ENCODE results near the gene ADARB2.

ADARB2 gene

DNA sequence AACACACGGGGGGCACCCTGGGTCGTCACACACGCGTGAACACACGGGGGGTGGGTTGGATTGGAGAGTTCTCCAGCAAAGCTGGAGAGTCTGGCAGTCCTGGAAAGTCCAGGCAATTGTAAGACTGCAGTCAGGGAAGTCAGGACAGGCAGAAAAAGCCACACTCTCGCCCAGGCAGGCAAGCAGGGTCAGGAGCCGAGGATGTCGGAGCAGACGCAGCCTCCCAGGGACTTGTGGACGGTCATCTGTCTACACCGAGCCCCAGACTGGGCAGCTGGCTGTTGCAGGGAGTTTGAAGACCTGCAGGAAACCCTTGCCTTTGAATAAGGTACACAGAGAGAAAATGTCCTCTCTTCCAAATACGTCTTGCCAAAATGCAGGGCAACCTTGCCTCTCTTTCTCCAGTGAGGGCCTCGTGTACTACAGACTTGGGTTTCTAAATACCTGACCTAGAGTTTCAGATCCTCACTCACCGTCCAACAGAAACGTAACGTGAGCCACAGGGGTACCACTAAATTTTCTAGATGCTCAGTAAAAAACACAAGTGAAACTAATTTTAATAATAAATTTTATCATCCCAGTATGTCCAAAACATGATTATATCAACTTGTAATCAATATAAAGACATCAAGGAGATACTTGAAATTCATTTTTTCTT, 176.7 kb downstream of the ADARB2 start:
- no peak for FAIRE-seq

GRCh38 chr10:1559761-1560160, 177.6 kb downstream of the ADARB2 start:
- FAIRE-seq = no peak

GRCh38 chr10:1559311-1559710, 178.0 kb downstream of the ADARB2 start:
- FAIRE-seq = no peak

DNA sequence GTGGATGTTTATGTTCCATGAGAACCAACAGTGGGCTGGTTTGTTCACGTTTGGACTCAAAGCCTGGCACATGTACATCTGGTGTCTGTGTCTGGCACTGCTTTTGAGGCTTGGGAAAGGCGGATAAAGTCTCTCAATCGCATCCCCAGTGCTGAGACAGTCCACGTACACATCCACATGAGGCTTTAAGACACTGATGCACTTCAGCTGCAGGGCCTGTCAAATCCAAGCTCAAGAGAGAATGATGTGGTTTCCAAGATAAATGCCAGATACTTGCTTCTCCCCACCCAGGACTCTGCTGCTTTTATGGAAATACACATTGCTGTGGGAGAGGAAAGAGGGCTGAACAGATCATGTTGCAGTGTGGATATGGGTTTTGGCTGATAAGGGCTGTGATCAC, 178.4 kb downstream of the ADARB2 start:
- no peak for FAIRE-seq

DNA sequence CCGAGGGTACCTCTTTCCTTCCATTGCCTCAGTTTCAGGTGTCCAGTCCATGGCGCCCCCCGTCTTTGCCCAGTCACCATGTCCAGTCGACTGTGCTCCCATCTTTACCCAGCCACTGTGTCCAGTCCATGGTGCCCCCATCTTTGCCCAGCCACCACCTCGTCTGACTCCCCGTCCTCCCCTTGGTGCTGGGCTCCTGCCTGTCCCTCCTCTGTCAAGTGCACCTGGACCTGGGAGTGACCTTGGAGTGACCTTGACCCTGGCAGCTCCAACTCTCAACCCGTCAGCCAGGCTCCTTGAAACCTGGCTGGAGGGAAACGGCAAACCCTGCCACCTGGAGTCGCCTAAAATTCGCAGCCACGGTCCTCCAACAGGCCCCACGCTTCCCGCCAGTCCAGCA, 180.2 kb downstream of the ADARB2 start:
- no peak for FAIRE-seq

DNA sequence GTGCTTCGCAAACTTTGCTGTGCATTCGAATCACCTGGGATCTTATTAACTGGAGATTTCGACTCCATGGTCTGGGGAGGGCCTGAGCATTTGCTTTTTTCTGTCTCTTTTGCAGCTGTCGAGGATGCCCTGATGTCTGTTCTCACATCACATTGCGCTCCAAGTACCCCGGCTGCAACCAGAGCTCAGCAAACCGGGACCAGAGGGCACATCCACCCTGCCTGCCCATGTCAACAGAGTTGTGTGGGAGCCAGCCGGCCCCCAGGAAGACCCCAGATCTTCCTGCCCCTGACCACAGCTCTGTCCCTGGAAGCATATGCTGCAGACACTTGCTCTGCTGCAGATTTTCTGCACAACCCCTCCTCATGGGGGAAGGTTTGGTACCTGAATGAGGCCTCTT, 180.8 kb downstream of the ADARB2 start:
- no peak for FAIRE-seq

DNA sequence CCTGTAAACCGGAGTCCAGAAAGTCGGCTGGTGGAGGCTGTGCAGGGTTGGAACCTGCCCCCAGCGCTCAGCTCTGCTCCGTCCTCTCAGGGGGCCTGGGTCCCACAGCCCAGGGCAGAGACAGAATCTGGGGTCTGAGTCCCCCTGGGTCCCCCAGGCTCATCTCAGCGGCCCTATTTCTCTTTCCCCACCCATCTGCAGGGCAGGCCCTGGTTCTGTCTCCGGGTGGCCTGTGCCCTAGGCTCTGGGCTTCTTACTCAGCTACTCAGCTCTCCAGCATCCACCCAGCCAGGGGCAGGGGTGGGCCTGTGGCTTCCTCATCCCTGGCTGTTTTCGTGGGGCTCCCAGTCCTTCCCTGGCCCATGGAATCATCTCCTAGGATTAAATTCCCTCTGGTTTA, 183.4 kb downstream of the ADARB2 start:
- no peak for FAIRE-seq

DNA sequence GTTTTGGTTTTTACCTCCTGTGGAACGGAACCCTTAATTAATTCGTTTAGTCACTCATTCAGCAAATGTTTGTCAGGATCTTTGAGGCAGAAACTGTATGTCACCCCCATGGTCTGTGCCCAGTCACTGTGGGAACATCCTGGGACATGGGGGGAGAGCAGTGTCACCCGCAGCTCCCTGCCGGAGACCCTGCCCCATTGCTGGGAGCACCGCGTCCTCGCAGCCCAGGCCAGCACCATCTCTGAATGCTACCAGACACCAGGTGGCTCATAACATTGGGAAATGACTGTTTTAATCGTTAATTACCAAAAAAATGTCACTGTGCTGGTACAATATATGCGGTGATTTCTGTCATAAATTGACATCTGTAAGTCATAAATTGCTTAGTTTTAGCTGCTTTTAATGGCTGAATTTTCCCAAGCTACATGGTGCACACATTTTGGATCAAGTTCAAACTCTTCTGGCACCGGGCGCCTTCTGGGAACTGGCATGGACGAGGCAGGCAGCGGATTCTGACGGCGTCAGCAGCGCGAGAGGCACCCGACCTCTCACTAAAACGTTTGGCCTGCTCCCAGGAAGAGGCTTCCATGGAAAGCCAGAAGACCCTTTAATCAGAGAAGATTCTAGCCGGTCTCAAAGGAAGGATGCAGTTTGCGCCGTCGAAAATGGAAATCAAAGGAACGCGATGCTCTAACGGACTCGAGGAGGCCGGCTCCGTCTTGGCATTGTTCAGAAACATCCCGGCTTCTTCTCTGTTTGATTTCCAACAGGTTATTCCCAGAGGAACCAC, 184.2 kb downstream of the ADARB2 start:
- no peak for FAIRE-seq

GRCh38 chr10:1552406-1552805, 184.9 kb downstream of the ADARB2 start:
- no peak for FAIRE-seq

DNA sequence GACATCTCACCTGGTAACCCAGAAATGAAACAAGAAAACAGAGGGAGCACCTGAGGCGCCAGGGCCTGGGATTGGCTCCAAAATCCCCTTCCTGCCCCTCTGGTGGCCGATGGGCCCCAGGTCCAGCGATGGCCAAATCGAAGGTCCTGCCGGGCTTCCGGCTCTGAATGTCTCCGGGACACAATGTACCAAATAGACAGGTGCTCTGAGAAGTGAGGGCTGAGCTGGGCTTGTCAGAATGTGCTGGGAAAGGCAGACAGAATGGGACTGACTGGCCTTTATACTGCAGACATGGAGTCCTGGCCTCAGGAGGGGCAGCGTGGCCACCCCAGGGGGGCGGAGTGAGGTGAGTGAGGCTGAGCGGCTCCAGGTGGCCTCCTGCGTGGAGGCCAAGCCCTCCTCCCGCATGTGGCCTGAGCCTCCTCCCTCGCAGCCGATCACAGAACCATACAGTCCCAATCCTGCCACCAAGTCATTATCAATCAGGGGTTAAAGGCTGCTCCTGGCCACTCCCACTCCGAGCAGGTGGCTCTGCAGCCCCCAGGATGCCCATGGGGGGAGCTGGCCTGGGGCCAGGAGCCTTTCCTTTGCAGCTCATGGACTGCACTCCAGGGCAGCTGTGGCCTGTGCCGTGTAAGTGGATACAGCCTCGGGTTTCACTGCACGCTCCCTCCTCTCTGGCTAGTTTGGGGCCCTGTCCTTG, 185.5 kb downstream of the ADARB2 start:
- no peak for FAIRE-seq

DNA sequence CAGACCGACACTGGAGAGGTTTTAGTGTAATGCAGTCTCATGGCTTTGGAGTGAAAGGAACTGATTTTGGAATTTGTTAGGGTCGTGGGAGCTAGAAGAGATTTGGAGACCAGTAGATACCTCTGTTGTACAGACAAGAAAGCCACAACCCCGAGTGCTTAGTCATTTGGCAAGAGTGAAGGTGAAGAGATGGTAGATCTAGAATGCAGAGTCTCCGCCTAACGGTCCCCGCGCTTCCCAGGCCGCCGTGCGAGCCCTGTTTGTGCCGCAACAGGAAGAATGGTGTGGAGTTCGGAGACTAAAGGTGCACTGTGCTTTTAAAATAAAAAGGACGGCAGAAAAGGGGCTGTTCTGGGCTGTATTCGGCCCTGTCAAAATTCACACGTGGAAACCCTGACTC, 186.7 kb downstream of the ADARB2 start:
- no peak for FAIRE-seq

GRCh38 chr10:1550291-1550595, 187.1 kb downstream of the ADARB2 start:
- FAIRE-seq = no peak

GRCh38 chr10:1549591-1550290, 187.6 kb downstream of the ADARB2 start:
- no peak for FAIRE-seq

GRCh38 chr10:1548596-1548995, 188.7 kb downstream of the ADARB2 start:
- FAIRE-seq = no peak

DNA sequence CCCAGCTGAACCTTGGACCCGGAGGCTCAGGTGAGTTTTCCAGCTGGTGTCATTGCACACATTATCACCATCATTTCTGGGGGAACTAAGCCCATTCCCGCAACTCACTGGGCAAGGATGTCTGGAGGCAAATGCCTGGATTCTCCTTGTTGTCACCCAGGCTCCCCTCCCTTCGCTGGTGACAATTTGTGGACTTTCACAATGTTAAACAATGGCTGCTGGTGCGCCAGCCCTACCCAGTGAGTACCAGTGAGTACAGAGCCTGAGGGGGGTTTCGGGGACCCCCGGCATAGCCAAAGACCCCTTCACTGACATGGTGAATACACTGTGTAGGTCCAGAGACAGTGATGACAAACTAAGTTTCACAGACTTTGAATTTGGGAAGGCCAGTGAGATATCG, 189.2 kb downstream of the ADARB2 start:
- FAIRE-seq = no peak

DNA sequence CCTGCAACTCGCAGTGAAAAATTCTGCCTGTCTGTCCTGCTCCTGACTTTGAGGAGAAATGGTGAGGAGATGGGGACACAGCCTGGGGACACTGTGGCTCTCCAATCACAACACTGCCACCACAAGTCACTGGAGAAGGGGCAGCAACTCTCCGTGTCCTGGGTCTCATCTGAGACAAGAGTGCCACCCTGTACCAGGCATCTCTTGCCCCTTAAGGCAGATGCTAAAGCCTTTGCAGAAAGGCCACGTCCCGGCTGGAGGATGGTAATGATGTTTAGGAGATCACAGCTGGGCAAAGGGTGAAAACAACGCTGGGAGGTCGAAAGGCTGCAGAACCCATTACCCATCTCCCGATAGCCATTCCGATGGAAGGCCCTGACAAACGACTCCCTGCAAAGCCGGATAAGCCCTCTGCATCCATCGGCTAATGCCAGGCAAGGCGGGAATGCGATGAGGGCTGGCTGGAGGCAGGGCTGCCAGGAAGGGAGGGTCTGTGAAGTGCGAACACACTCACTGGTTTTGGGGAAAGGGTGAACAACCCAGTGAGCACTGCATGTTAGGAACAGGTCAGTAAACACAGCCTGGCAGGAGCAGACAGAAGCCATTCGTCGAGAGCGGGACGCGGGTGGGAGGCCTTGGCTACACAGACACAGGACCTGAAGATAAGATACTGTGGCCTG, 190.8 kb downstream of the ADARB2 start:
- no peak for FAIRE-seq

DNA sequence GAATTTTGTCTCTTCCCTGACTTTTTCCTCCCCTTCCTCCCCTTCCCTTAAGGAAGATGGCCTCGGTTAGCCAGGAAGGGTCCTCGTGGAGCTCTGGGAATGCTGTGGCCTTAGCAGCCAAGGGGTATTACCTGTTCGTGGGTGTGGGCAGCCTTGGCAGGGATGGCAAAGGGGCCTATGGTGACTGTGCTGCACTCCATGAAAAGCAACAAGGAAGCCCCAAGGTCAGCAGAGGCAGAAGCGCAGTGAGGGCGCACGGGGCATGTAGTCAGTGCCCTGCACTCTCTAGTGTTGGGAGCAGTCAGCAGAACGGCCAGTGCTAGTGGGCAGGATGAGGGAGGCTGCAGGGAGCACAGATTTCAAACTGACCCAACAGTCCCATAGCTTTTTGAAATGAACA, 191.8 kb downstream of the ADARB2 start:
- no peak for FAIRE-seq

DNA sequence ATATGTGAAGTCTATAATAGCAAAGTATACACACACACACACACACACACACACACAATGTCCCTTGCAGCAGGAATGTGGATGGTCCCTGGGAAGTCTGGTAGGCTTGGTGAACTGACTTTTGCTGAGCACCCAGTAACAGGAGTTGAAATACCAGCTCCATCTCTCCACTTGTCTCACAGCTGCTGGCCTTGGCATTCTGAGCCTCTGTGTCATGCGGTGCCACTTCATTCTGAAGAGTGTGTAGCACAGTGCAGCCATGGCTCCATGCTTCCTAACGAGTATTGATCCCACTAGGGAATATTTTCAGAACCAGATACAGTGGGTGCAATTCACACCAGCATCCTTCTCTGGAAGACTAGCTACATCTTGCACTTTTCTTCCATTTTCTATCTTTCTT, 192.4 kb downstream of the ADARB2 start:
- no peak for FAIRE-seq

DNA sequence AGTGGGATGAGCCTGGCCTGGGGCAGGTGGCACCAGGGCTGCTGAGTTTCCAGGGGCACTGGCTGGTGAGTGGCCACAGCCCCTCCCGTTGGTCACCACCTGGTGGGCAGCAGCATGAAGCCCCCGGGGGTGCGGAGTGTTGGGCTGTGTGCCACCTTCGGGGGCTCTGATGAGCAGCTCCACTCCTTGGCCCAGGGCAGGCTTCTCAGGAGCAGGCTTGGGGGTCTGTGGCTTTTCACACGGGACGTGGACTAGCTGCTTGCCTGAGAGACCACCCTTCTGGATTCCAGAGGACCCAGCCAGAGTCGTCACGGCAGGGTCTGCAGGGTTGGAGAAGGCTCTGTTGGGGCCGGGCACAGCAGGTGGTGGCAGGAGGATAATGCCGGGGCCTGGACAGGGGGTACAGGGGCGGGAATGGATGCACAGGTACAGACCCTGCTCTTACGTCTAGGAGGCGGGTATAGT, 193.1 kb downstream of the ADARB2 start:
- no peak for FAIRE-seq

DNA sequence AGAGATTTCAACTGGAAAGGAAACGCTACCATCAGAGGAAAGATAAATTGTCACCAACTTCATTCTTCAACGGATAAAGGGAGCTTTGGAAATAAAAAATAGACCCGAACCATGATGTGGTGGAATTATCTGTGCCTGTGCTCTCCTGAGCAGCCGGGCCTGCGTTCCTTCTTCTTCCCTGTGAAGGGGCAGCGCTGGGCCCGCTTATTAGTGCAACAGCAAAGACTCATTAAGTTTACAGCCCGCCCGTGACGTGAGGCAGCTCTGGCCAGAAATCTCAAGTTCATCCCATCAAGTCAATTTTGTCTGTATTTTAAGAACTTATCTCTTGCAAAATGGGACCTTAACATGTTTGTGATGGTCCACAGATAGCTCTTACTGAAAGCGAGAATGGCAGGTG, 193.7 kb downstream of the ADARB2 start:
- no peak for FAIRE-seq

DNA sequence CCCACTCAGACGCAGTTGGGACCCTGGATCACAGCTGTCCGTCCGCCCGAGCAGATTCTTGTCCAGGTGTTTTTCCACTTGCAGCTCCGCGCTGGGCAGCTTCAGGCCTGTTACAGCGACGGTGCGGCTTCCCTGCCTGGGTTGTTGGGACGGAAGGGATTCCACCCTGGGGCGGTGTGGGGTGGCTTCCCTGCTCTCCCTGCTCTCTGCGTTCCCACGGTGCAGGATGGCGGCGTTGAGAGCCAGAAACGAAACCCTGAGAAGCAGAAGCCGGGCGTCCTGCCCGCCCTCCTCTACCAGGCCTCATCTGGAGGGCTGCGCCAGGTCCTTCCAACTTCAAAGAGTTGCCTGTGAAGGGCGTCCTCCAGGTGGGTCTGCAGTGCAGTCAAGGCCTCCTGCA, 194.4 kb downstream of the ADARB2 start:
- FAIRE-seq = no peak

DNA sequence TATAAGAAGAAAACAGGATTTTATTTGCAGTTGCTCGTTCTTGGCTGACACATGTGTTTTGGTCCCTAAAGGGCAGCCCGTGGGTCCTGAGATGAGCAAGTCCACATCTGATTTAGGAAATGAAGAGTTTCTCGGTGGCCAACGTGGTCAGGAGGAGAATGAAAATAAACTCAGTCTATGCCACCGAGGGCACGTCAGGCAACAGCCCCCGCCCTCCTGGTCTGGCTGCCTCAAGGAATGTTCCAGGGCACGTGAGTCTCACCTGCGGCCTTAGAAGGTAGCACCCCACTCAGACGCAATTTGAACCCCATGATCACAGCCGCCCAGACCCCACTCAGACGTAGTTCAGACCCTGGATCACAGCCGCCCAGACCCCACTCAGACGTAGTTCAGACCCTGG, 197.2 kb downstream of the ADARB2 start:
- no peak for FAIRE-seq

- no peak for FAIRE-seq
Observed at GRCh38 chr10:1539216-1539615, 198.1 kb downstream of the ADARB2 start.
